ENCODE data around the gene DHRS7B.
"Not testable (repeated sequence)": the region's sequence is repeated elsewhere in the genome, so short reads cannot be mapped to it uniquely, and the experiment has no call there.

The DHRS7B gene

DNA sequence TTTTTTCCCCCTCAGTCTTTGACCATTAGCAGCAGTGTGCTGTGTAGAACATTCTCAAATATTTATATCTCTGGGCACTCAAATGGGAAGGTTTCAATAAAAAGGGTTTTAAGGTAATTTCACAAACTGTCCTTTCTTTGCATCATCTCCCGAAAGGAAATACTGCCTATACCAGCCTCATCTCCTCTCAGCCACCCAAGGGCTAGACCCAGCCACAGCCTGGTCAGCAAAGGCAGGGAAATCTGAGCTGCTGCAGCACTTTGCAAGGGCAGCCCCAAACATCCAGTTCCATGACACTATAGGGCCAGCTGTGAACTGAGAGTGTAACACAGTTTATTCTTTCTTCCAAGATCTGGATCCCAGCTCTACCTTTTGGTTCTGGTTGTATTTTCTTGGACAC, 58.3 kb downstream of the DHRS7B start:
- no peak for DNase-seq

GRCh38 chr17:21186399-21187187, 59.8 kb downstream of the DHRS7B start:
- DNase-seq: no peak

DNA sequence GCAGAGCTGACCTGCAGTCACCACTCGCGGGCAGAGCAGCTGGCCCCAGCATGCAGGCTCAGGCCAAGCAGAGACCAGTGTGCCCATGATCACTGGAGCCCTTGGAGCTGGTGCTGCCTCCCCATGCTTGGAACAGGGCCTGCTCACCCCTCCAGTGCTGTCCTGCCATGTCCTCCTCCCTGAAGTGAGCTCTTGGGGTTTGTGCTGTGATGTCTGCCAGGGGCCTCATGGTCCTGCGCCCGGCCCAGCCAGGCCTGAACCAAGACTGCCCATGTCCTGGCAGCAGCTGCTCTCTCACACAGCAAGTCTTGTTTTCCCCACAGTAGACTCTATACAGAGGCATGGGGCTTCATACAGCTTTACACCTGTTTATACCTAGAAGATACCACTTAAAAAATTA, 62.6 kb downstream of the DHRS7B start:
- no peak for DNase-seq

GRCh38 chr17:21190078-21190477, 63.3 kb downstream of the DHRS7B start:
- DNase-seq: no peak

DNA sequence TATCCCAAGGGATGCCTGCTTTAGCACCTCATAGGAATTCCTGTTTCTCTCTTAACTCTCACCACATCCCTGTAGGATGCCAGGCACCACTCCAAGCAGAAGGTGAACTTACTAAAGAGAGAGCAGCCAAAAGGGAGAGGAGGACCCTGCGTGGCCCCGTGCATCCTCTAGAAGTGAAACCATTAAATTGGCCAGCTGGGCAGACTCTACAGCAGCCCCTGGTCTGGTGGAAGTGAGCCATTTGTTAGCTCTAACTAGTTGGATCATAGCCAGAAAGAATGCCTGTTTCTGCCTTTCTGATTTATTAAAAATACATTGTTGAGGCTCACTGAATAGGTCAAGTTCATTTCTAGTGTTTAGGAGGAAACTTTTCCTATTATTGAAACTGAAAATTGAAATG, 64.9 kb downstream of the DHRS7B start:
- DNase-seq: no peak

- DNase-seq: not testable (repeated sequence)
These were observed 65.7 kb downstream of the DHRS7B start for GRCh38 chr17:21192414-21192813.

- DNase-seq: no peak
These were observed 66.3 kb downstream of the DHRS7B start for GRCh38 chr17:21193031-21193430.

GRCh38 chr17:21194226-21194625, 67.5 kb downstream of the DHRS7B start:
- peak; percentile 11 for DNase-seq

- peak; percentile 76 for DNase-seq
These were observed 67.9 kb downstream of the DHRS7B start for GRCh38 chr17:21194703-21195102.

DNA sequence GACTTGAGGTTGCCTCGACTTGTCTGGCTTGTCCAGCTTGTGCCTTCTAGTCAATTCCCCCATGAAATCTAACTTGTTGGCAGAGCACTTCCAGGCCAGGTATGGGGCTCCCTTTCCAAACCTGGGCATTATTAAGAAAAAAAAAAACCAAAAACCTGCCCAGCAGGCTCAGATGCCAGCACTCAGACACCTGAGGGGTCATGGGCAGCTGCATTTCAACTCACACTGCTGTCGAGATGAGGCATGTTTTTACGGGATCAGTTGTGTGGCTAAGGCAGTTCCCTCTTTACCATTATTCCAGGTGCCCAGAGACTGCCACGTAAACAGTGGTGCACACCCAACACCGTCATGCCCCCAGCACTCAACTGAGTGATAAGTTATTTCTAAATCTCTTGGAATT, 69.4 kb downstream of the DHRS7B start:
- DNase-seq: no peak

DNA sequence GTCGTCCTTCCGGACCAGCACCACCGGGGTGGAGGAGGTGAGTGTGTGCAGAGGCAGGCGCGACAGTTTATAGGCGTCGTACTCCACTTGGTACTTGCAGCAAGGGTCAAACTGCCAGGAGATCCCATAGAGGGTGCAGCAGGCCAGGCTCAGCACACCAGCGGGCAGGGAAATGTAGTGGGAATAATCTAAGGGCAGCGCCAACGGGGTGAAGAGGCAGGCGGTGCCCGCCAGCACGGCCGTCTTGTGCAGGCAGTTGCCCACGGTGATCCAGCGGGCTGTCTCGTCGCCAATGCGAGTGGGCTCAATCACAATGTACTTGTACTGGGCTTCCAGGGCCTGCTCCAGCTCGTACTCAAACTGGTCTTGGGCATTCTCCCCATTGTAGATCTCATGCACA, 71.6 kb downstream of the DHRS7B start:
- DNase-seq: no peak

- DNase-seq: no peak
These were observed 72.5 kb downstream of the DHRS7B start for GRCh38 chr17:21199311-21199710.

GRCh38 chr17:21199856-21200255, 73.1 kb downstream of the DHRS7B start:
- DNase-seq: no peak

DNA sequence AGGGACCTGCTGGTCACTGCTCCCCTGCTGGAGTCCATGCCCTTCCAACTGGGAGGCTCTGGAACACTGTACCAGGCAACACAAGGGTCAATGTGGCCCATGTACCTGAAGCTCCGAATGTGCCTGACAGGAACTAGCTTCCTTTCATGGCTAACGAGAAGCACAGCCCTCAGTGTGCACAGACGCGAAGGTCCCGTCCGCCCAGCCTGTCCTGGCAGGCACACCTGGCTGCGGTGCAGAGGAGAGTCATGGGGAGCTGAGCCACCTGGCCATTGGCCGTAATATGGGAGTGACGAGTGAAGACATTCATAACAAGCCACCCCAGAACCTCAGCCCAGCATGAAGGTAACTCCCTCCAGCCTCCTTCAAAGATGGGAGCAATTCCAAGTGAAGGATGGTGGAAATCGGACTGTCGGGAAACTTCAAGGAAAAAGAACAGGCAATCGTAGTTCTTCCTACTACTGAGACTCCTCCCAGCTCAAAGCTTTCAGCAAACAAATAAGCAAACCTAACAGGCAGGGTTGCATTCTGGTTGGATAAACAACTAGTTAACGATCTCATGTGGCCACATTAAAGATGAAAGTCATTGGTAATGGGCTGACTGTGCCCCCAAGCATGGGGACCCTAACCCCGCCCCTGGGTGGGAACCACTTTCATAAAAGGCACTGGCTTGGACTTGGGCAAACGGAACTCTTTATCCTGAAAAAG, 74.0 kb downstream of the DHRS7B start:
- DNase-seq: no peak

- DNase-seq: peak; percentile 67
These were observed 74.5 kb downstream of the DHRS7B start for GRCh38 chr17:21201298-21201595.

GRCh38 chr17:21201874-21202273, 75.1 kb downstream of the DHRS7B start:
- DNase-seq: no peak

DNA sequence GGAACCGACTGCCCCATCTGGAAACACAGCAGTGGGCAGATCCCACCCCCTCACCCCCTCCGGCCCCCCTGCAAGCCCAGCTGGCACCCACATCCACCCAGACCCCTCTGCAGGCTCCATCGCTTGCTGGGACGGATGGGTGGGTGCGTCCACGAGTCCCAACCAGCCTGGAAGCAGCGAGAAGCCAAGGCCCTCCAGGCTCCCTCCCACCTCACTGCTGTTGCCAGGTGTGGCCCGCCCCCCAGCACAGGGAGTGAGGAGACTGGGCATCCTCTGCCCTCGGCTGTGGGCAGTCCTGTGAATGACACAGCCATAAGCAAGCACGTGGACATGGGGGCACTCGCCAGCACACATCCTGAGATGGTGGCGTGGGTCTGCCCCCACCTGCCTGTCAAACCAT, 75.7 kb downstream of the DHRS7B start:
- no peak for DNase-seq

- no peak for DNase-seq
These were observed 78.2 kb downstream of the DHRS7B start for GRCh38 chr17:21204935-21205334.

DNA sequence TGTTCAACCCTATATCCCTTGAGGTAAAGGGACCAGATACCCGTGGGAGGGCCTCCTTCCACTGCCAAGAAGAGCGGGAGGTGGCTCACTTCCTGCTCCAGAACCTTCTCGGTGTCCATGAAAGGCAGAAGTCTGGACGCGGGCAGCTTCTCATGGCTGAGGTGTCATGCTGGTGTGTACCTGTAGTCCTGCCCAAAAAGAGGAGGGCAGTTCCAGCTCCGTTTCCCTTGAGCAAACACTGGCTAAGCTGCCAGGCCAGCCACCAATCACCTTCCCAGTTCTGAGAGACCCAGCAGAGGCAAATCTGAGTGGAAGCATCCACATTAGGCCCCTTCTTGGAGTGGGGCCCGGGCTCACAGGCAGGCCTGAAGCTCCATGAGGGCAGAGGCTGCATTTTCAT, 81.6 kb downstream of the DHRS7B start:
- DNase-seq: no peak

DNA sequence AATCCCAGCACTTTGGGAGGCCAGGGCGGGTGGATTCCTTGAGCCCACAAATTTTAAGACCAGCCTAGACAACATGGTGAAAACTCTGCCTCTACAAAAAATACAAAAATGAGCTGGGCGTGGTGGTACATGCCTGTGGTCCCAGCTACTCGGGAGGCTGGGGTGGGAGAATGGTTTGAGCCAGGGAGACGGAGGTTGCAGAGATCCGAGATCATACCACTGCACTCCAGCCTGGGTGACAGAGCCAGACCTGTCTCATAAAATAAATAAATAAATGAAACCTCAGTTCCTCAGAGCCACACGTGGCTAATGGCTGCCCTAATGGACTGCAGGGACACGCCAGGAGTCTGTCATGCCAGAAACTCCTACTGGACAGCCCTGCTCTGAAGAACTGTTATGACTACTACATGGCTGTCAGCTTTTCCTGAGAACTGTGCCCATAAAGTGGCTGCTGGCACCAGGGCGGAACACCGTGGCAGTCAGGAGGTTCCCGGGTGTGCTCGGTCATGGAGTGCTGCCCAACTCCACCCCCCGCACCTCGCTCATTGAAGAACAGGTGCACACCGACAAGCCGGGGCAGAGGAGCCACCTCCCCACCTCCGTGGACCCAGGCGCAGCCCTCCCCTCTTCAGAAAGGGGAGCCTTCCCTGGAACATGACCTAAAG, 82.9 kb downstream of the DHRS7B start:
- DNase-seq: no peak

- peak; percentile 64 for DNase-seq
These were observed 83.8 kb downstream of the DHRS7B start for GRCh38 chr17:21210411-21211076.

DNA sequence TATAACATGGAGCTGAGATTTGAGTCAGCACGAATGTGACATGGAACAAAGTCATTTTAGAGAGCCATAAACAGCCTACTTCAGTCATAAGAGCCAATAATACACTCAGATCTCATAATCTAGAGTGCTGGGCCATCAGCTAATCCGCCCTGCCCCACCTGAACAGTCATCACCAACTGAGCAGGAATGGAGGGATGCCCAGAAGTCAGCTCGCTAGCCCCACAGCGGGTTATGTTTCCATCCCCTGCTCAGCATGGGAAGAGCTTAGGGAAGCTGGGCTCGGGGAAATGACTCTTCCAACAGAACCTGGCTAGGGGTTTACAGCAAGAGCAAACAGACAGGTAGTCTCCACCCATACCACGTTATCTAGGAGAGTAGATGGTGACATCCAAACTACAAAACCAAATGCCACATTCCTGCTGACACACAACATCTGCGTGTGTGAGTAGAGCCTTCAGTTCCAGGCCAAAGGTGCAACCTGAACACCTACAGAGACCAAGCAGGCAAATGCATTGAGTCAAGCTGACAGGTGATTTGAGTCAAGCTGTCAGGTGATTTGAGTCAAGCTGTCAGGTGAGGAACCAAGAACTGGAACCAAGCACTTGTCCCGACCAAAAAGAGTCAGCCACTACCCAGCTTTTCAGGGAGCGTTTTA, 85.2 kb downstream of the DHRS7B start:
- DNase-seq: no peak
